Ovary (tissue), 3 donors: Measurements from ENCODE around the gene ZFYVE26.

Source experiments
- EP300 ChIP-seq: sonication (generic); formaldehyde crosslinking; IDR thresholded peaks from one replicate; pipeline ENCODE4 v1.6.1; 2017; ENCODE audit warnings: antibody characterized with exemption
- POLR2A ChIP-seq: fragments of 450-650 bp; IDR thresholded peaks from one replicate; pipeline ENCODE4 v1.6.1; 2017; ENCODE audit warnings: antibody characterized with exemption, mild to moderate bottlenecking, moderate library complexity
- TF ChIP-seq, protein P1 (sequence below), 3 donors: fragments of 450-650 bp in 2 of 3; fragments of 200-600 bp in 1 of 3; IDR thresholded peaks; one replicate each; pipeline versions ENCODE4 v1.5.1 to v1.8.0; 2016 to 2022; ENCODE audit warnings: antibody characterized with exemption in 3 of 3, mild to moderate bottlenecking in 1 of 3
- donor health status: DM: no; HTN: no; CAD: no.

DNA sequence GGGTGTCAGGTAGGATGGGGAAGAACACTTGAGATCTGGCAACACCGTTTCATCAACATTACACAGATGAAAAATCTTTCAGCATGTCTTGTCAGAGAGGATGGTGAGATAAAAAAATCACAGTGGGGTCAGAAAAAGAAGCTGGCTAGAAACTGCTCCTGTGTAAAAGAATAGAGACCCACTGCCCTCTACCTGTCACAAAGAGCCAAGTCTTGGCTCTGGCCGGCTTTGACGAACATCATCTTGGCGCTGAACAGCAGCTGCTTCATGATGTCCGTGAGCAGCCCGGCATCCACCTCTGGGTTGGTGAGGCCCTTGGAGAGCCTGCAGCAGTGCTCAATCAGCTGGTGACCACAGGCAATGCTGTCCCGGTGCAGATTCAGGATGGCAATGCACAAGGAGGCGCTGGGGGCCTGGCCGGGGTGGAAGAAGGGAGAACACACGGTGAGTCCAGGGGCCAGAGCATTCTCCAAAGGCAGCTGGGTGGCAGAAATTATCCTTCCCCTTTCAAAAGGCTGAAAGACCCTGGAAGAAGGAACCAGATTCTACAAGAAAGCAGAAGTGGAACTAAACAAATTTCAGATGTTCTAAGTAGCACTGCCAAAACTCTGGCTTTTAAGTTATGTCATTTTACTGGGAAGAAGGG lies 50.2 kb downstream of the ZFYVE26 start:
- TF ChIP-seq, protein P1, sequence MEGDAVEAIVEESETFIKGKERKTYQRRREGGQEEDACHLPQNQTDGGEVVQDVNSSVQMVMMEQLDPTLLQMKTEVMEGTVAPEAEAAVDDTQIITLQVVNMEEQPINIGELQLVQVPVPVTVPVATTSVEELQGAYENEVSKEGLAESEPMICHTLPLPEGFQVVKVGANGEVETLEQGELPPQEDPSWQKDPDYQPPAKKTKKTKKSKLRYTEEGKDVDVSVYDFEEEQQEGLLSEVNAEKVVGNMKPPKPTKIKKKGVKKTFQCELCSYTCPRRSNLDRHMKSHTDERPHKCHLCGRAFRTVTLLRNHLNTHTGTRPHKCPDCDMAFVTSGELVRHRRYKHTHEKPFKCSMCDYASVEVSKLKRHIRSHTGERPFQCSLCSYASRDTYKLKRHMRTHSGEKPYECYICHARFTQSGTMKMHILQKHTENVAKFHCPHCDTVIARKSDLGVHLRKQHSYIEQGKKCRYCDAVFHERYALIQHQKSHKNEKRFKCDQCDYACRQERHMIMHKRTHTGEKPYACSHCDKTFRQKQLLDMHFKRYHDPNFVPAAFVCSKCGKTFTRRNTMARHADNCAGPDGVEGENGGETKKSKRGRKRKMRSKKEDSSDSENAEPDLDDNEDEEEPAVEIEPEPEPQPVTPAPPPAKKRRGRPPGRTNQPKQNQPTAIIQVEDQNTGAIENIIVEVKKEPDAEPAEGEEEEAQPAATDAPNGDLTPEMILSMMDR (IDR thresholded peaks at IDR 0.05): no peak
- no peak for TF ChIP-seq EP300
- no peak for TF ChIP-seq POLR2A
